ENCODE data around the gene CEP295NL.

Gene CEP295NL

DNA sequence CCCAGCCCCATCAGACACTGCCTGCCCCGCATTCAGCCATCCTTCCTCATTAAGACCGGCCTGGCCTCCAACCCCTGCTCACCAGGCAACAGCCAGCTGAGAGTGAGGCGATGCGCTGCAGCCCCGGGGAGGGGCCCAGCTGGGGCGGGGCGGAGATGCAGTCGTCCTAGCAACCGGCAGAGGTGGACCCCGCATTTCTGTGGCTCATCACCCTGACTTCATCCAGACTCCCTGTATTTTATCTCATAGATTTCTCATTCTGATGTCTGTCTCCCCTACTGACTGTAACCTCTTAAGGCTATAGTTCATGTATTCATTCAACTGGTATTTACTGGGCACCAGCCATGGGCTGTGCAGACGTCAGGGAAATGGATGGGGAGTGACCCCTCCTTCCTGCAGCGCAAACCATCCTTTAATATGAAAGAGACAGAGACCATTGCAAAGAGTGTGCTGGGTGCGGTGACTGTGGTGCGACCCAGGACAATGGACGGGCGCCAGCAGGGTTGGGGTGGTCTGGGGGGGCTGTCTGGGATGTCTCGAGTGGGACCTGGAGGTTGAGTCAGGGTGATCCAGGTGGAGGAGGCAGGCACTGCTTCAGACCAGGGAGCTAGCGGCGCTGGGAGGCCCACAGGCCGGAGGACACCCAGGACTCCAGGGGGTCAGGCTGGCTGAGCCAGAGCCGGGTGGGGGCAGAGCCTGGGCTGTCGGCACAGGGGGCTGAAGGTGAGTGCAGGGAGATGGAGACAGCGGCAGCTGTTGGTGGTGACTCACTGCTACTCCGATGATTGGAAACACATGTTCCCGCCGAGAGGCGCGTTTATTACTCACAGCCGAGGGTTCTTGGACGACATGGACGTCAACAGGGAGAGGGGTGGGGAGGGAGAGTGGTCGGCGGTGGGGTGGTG is 32.7 kb upstream of the CEP295NL start:
- TF ChIP-seq, protein P1, sequence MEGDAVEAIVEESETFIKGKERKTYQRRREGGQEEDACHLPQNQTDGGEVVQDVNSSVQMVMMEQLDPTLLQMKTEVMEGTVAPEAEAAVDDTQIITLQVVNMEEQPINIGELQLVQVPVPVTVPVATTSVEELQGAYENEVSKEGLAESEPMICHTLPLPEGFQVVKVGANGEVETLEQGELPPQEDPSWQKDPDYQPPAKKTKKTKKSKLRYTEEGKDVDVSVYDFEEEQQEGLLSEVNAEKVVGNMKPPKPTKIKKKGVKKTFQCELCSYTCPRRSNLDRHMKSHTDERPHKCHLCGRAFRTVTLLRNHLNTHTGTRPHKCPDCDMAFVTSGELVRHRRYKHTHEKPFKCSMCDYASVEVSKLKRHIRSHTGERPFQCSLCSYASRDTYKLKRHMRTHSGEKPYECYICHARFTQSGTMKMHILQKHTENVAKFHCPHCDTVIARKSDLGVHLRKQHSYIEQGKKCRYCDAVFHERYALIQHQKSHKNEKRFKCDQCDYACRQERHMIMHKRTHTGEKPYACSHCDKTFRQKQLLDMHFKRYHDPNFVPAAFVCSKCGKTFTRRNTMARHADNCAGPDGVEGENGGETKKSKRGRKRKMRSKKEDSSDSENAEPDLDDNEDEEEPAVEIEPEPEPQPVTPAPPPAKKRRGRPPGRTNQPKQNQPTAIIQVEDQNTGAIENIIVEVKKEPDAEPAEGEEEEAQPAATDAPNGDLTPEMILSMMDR (IDR thresholded peaks at IDR 0.05; ENCODE audit: control insufficient read depth, extremely low read depth, insufficient read depth), result no peak
- no peak for DNase-seq (ENCODE audit: low read depth)
- H3K4me3 ChIP-seq (ENCODE audit: low read depth, low read length), result no peak overlapping the region

DNA sequence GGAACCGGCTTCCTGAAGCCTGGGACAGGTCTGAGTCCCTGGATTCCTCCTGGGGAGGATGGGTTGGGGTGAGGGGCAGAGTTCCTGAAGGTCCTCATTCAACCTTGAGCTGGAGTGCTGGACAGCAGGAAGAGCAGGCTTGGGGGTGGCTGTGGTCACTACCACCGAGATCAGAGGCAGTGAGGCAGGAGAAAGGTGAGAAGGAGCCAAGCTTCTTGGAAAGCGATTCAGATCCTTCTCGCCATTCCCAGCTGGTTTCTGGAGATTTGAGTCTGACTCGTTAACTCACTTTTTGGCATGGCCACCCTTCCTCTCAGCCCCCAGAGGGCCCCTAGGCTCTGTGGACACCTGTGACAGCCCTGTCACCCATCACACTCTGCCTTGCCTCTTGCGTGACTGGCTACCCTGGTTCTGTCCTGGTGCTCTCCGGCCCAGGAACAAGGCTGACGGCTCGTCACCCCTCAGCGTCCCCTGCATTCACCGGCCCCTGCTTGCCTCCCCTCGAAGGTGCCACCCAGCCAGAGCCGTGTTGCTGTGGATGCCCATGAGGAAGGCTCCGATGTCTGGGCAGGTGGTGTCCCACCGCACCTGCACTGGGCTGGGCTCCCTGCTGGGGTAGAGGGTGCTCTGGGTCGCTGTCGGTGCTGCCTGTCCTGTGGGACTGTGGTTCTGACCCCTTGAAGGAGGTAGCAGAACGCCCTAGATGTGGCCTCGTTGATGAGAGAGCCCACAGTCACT is 31.8 kb upstream of the CEP295NL start:
- DNase-seq (ENCODE audit: low read depth), result no peak
- H3K4me3 ChIP-seq (ENCODE audit: low read depth, low read length), result peak overlapping the region; percentile 43
- TF ChIP-seq, protein P1 (IDR thresholded peaks at IDR 0.05; ENCODE audit: control insufficient read depth, extremely low read depth, insufficient read depth), result no peak

DNA sequence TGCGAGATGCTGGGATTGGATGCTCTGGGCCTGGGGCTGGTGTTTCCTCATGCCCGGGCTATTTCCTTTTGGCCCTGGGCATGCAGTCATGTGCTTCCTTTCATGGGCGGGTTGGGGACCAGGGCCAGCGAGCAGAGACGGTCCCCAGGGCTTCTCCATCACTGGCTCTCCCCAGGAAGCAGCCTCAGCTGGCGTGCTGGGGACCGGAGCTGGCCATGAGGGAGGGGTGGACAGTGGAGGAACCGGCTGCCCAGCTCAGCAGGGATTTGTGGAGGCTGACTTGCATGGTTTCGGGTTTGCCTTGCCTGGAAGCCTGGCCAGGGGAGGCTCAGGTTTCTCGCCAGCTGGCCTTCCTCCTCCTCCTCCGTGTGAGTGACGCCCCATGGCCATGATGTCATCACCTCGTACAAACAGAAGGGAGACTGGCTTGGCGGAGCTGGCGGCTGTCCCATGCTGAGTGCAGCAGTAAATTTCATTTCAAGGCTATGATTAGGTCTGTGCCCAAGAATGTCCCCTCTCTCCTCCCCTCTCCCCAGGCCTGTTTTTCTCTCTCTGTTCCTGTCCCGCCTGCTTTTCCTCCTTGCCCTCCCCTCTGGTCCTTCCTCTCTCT is 31.1 kb upstream of the CEP295NL start:
- H3K4me3 ChIP-seq (ENCODE audit: low read depth, low read length), result peak overlapping the region; percentile 43
- TF ChIP-seq, protein P1 (IDR thresholded peaks at IDR 0.05; ENCODE audit: control insufficient read depth, extremely low read depth, insufficient read depth), result no peak
- peak; percentile 97 for DNase-seq (ENCODE audit: low read depth)

DNA sequence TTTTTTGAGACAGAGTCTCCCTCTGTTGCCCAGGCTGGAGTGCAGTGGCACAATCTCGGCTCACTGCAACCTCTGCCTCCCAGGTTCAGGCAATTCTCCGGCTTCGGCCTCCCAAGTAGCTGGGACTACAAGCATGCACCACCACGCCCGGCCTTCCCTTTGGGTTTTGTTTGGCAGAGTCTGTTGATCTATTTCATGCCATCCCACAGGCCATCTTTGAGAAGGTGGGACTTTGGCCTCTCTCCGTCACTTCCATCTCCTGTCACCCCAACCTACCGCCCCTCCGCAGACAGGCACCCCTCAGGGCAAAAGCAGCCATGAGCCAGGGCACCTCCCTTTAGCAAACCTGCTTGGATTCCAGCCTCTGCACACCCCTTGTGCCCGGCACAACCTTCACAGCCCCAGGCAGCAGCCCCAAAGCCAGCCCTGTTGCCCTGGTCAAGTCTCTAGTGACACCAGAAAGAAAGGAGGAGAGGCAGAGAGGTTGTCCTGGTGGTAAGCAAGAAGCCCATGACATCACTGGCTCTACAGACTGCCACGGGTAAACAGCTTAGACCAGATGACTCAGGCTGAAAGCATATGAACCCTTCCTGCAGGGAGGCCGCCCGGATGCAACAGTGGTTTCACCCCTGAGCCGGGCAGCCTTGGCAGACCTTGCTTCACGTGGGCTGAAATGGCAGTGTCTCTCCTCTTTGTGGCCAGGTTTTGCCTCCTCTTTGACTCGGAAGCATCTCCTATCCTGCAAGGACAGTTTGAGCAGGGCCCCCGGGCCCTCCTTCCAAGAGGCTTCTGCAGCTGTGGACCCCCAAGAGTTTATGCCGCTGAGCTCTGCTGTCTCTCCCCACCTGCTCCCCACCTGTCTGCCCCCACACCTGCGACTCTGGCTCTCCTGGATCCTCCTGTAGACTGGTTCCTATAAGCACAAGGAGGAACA is 30.3 kb upstream of the CEP295NL start:
- H3K4me3 ChIP-seq (ENCODE audit: low read depth, low read length), result peak overlapping the region; percentile 43
- TF ChIP-seq, protein P1 (IDR thresholded peaks at IDR 0.05; ENCODE audit: control insufficient read depth, extremely low read depth, insufficient read depth), result no peak
- DNase-seq (ENCODE audit: low read depth), result no peak

DNA sequence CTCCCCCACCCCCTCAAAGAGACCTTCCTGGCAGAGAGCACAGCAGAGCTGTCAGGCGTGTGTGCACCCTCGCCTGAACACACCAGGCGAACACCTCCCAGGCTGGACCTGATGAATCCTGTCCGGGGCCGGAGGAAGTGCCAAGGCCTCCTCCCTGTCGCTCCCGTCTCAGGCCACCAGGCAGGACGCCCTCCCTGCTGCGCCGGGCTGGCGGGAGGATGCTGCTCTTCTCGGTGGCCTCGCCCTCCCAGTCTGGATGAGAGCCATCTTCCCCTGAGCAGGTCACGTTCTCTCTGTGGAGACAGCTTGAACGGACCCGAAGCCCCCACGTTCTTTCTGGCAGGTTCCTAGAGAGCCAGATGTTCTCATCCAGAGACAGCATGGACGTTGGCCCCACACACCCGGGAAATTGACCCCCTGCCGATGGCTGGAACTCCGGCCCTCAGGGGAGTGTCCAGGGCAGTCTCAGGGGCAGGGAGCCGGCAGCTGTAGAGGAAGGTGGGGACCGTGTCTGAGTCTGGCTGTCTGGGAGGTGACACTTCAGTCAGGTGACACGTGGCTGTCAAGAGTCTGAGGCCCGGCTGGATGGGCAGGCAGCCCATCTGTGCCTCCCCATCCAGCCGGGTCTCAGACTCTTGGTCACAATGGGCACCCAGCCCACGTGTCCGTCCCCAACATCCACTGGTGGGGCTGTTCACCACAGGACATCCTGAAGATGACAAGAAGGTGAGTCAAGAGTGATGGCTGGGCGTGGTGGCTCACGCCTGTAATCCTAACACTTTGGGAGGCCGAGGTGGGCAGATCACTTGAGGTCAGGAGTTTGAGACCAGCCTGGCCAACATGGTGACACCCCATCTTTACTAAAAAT is 27.1 kb upstream of the CEP295NL start:
- no peak overlapping the region for H3K4me3 ChIP-seq (ENCODE audit: low read depth, low read length)
- TF ChIP-seq, protein P1 (IDR thresholded peaks at IDR 0.05; ENCODE audit: control insufficient read depth, extremely low read depth, insufficient read depth), result no peak
- no peak for DNase-seq (ENCODE audit: low read depth)
